Esophagus muscularis mucosa (tissue), 4 donors: ENCODE results near the gene CYP1A2.

ENCODE experiments used
- EP300 ChIP-seq: sonication (generic); formaldehyde crosslinking; IDR thresholded peaks from one replicate; pipeline ENCODE4 v1.6.1; 2017; ENCODE audit warnings: antibody characterized with exemption
- POLR2A ChIP-seq: fragments of 450-650 bp; IDR thresholded peaks from one replicate; pipeline ENCODE4 v1.6.1; 2017; ENCODE audit warnings: antibody characterized with exemption, moderate library complexity, mild to moderate bottlenecking, low read depth
- POLR2AphosphoS5 ChIP-seq, 2 donors: sonication (generic); formaldehyde crosslinking; IDR thresholded peaks; one replicate each; pipeline ENCODE4 v1.6.1; 2017; ENCODE audit warnings: antibody characterized with exemption in 2 of 2
- TF ChIP-seq, protein P1 (sequence below), 3 experiments: fragments of 200-600 bp in 2 of 3; fragments of 450-650 bp in 1 of 3; sonication (generic) in 2 of 3; IDR thresholded peaks; one replicate each; pipeline ENCODE4 v1.5.1; 2017 to 2019; ENCODE audit warnings: antibody characterized with exemption in 3 of 3, mild to moderate bottlenecking in 2 of 3, moderate library complexity in 1 of 3

DNA sequence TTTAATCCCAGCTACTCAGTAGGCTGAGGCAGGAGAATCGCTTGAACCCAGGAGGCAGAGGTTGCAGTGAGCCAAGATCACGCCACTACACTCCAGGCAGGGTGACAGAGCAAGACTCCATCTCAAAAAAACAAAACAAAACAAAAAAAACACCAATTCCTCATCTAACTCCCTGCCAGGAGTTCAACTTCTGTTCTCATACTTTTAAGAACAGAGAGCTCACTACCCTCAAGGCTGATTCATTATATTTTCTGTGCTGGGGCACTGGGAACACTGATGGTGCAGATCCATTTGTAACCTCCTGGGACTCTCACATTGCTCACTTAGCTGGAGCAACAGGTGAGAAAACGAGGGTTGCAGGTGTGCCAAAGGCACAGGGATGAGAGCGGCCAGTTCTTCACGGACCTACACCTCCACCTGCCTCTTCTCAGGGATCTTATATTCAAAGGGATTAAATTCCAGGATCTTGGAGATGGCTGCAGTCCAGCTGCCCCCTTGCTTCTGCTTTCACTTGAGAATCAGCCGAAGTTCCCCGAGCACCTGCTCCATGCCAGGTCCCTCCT lies 20.9 kb downstream of the CYP1A2 start:
- TF ChIP-seq, protein P1, sequence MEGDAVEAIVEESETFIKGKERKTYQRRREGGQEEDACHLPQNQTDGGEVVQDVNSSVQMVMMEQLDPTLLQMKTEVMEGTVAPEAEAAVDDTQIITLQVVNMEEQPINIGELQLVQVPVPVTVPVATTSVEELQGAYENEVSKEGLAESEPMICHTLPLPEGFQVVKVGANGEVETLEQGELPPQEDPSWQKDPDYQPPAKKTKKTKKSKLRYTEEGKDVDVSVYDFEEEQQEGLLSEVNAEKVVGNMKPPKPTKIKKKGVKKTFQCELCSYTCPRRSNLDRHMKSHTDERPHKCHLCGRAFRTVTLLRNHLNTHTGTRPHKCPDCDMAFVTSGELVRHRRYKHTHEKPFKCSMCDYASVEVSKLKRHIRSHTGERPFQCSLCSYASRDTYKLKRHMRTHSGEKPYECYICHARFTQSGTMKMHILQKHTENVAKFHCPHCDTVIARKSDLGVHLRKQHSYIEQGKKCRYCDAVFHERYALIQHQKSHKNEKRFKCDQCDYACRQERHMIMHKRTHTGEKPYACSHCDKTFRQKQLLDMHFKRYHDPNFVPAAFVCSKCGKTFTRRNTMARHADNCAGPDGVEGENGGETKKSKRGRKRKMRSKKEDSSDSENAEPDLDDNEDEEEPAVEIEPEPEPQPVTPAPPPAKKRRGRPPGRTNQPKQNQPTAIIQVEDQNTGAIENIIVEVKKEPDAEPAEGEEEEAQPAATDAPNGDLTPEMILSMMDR (IDR thresholded peaks at IDR 0.05): no peak
- TF ChIP-seq POLR2AphosphoS5 (IDR thresholded peaks at IDR 0.05) (no peak), POLR2A (no peak), EP300 (no peak)
